HG02981 (cell line): ENCODE measurements around the gene TNFSF18.
"Not testable (repeated sequence)": the region's sequence is repeated elsewhere in the genome, so short reads cannot be mapped to it uniquely, and the experiment has no call there.

Experiments used
- ATAC-seq: cut with Tn5 transposase; IDR thresholded peaks from one replicate; pipeline ENCODE4 v1.9.1; 2021; ENCODE audit warnings: mild to moderate bottlenecking, moderate library complexity; ENCODE audit not compliant: unreplicated experiment

The TNFSF18 gene

GRCh38 chr1:173050865-173051264 is at the start of gene TNFSF18:
TNFSF18 (minus strand) TSS chr1:173050941; CDS start chr1:173050896, 45 bp downstream.
- ATAC-seq, result no peak

DNA sequence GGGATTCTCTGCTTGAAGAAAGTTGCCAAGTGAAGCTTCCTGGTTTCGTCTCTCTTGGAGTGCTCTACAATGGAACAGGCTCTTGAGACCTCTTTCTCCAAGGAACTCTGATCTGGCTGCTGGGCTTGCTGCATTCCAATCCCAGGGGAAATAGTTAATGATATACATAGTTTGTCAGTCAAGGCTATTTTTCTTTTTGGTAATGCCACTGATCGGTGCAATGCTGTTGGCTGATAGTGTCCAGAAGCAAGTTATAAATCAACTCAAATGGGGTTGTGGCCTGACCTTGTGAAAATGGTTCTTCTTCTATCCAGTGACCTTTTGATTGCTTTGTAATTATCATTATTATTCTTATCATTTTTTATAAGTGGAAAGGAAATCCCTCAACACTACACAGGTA is 48.4 kb upstream of the TNFSF18 start:
- ATAC-seq, result no peak

DNA sequence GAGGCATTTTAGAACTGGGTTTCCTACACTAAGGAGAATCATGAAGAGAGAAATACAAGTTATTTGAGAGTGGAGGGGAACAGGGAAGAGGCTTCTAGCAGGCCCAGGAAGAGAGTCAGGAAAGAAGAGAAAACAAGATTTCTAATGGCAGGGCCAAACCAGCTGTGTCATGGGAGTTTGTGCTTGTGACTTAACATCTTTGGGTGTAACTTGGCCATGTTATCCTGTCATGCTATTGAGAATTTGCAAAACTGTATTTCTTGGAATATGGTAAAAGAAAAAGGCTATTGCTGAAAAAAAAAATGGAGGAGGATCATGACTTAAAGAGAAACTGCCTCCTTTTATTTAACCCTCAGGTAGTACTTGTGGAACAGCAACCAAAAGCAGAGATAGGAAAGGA is 47.4 kb upstream of the TNFSF18 start:
- ATAC-seq, result no peak

- no peak for ATAC-seq
Measured at GRCh38 chr1:173097001-173097400, 46.3 kb upstream of the TNFSF18 start.

GRCh38 chr1:173095632-173096031 is 44.9 kb upstream of the TNFSF18 start:
- no peak for ATAC-seq

GRCh38 chr1:173094541-173094940 is 43.8 kb upstream of the TNFSF18 start:
- no peak for ATAC-seq

GRCh38 chr1:173093691-173094445 is 43.1 kb upstream of the TNFSF18 start:
- no peak for ATAC-seq

GRCh38 chr1:173084292-173084691 is 33.6 kb upstream of the TNFSF18 start:
- ATAC-seq, result no peak

DNA sequence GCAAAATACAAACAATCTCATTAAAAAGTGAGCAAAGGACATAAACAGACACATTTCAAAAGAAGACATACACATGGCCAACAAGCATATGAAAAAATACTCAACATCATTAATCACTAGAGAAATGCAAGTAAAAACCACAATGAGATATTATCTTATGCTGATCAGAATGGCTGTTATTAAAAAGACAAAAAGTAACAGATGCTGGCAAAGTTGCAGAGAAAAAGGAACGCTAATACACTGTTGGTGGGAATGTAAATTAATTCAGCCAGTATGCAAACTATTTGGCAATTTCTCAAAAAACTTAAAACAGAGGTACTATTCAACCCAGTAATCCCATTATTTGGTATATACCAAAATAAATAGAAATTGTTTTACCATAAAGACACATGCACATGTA is 32.2 kb upstream of the TNFSF18 start:
- ATAC-seq, result no peak

DNA sequence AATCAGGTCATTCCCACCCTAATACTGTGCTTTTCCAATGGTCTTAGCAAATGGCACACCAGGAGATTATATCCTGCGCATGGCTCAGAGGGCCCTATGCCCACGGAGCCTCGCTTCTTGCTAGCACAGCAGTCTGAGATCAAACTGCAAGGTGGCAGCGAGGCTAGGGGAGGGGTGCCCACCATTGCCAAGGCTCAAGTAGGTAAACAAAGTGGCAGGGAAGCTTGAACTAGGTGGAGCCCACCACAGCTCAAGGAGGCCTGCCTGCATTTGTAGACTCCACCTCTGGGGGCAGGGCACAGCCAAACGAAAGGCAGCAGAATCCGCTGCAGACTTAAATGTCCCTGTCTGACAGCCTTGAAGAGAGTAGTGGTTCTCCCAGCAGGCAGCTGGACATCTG is 23.5 kb upstream of the TNFSF18 start:
- ATAC-seq, result not testable (repeated sequence)

DNA sequence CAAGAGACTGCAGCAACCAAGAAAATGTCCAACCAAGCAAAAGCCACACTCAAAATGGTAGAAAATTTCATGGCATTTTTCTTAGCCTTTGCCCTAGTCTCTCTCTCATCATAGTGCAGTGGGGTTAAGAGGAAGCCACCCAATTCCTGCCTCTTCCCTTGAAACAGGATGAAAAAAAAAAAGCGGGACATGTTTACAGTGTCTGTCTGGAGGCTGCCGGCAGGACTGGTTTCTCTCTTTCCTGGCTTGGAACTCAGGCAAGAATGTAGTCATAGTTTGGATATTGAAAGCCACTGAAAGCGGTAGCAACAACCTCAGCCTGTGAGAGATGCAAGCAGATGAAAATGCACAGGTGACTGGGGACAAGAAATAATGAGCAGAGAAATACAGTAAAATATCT is 13.3 kb upstream of the TNFSF18 start:
- no peak for ATAC-seq

GRCh38 chr1:173063171-173063570 is 12.4 kb upstream of the TNFSF18 start:
- ATAC-seq, result no peak

- ATAC-seq, result no peak
Measured at GRCh38 chr1:173062150-173062938, 11.6 kb upstream of the TNFSF18 start.

DNA sequence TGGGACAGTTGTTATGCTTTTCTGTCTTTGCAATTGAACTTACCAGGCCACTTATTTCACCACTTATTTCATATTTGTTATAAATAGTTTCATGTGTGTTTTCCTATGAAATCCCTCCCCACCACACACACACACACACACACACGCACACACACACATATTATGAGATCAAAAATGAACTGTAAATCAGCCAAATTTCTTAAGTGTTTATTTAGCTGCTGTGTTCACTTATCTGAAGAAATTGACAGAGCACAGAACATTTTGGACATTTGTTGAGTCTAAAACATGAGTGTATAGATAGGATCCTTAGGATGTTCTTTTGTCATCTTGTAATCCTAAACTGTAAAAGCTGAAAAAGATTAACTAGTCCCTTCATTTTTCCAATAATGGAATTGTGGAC is 7.8 kb upstream of the TNFSF18 start:
- no peak for ATAC-seq

- ATAC-seq, result no peak
Measured at GRCh38 chr1:173057984-173058383, 7.2 kb upstream of the TNFSF18 start.

DNA sequence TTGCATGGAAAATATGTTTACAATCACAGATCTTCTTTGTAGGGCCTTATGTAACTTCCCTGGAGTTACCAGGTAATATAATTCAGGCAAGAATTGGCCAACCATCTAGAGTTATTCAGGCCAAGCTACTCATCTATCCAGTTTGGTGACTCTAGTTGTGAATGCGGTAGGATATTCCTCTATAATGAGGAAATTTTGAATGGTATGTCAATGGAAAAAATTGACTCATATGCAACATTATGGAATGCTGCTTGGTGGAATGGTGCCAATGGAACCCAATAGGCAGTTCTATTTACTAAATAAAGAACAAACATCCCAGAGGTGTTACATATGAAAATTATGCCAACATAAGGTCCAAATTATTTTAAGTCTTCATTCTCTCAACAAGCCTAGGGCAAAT is 5.6 kb upstream of the TNFSF18 start:
- ATAC-seq, result no peak

DNA sequence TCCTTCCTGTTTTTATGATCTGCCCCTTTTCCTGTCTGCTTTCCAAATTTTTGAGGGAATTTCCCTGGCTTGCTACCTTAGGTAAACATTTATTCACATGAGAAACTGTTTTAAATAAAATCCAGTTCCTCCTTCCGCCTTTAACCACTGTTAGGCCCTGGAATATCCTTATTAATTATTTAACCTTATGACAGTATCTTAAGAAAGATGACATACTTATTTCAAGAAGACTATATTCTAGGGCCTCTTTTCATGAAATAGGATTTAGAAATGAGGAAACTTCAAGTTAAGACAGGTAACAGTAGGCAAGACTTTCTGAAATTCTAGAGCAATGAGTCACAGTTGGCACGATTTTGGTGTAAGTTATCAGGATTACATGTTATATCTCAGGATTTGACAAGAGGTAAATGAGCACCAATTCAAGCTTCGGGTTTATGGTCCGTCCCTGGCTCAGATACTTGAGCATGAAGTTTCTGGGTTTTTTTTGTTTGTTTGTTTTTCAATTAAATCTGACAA is 2.0 kb upstream of the TNFSF18 start:
- ATAC-seq, result no peak

DNA sequence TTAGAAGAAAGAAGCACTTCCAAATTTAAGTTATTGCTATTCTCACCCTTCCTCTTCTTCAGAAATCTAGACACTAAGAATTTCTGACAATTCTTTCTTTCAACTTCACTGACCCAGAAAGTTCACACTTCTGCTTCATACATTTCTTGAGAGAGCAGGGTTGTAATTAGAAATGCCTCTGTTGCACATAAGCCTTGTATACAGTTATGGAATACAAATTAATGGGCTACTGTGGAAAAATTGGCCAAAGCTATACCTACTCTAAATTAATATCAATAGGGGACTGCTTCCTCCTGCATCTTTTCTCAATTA is 1.5 kb downstream of the TNFSF18 start:
- ATAC-seq, result no peak

DNA sequence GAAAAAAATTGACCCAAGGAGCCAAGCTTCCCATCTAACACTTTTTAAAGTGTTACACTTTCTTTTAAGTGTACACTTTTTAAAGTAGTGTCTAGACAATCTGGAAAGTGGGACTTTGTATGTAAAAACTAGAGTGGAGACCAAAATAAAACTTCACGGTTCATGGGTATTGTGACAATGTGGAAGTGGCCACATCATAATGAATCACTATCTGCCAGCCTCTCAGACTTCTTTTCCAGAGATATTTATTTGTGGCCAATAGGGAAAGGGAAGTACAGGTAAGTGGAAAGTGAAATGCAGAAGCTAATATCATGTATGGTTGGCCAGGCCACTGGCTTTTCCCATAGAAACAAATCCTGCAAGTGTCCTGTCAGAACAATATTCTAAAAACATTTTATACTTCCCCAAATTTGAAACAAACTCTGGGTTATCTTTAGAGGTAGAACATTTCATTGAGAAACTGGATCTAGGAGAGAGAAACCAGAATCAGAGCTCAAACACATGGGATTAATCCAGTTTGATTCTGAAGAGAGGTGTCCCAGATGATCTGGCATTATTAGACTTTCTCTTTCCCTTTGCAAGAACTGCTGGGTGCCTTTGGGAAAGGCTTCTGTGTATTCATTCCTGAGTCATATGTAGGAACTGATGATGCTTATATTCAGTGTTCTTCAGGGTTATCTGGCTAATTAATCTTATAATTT is 2.0 kb downstream of the TNFSF18 start:
- no peak for ATAC-seq

DNA sequence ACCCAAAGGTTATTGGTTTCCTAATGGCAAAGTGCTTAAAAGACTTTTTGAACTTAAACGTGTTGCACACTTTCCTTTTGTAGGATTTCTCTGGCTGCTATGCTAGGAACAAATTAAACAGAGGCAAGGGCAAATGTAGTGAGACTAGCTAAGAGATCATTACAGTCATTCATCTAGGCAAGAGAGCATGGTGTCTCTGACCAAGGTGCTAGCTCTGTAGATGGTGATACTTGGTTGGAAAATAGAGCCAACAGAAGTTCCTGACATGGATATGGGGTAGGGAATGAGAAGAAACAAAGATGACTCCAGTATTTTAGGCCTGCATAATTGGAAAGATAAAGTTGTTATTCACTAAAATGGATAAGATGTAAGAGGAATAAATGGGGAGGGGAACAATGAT is 6.1 kb downstream of the TNFSF18 start:
- no peak for ATAC-seq

DNA sequence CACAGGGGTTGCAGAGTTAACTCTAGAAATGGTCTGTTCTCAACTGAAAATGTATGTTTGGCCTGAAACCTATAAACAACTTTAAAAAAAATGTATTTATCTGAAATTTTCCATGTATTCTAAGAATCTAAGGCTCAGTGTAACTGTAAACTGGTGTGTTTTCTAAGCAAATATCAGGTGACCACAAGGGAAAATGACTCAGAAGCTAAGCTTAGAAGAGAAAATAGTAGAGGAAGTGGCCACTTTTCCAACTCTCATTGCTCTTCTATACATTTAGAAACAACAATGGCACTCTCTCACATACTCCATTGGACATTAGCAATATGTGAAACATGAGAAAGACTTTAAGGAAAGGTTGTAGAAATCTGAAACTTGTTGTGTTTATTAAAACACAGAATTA is 7.5 kb downstream of the TNFSF18 start:
- no peak for ATAC-seq

DNA sequence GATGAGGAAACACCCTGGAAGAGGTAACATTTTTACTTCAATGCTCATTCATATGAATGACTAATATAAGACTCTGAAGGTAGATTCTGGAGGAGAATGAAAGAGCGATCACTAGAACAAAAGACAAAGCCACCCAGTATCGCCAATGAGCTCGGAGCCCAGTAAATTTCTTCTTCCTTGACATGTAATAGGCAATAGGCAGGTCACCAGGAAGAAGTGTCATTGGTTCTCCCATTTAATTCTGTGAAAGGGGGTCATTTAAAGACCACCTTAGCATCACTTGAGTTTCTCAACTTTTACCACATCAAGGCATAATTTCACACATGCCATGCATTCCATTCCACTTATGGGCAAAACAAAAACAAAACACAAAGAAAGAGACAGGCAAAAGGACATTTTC is 7.9 kb downstream of the TNFSF18 start:
- ATAC-seq, result no peak
